Measurements from ENCODE around the gene PRR5L.

GRCh38 chr11:36264011-36264972 is 31.8 kb upstream of the PRR5L start:
- TF ChIP-seq CTCF (conservative IDR thresholded peaks at IDR 0.05 in 1 of 2, IDR thresholded peaks at IDR 0.05 in 1 of 2; ENCODE audit: extremely low read depth in 1 of 2, insufficient read depth in 1 of 2, low read depth in 1 of 2, low read length in 2 of 2) (no peak), EZH2 (IDR thresholded peaks at IDR 0.05; ENCODE audit: borderline replicate concordance, low read length) (no peak)

Measured in mammary epithelial cell (primary cell).